Skin of body (tissue), 2 donors: ENCODE measurements around the gene CCDC201. TPM values are rescaled to one million over a fixed set of nuclear protein-coding genes. Genes with fewer than 3 reads are reported as not detected.

Source experiments
- DNase-seq: peaks from one replicate; lab custom pipeline; 2025; lab: John Stamatoyannopoulos, UW
- total RNA-seq: library from RNA; depleted of rRNA; stranded (reverse); fragments of >200 nt; gene quantifications from one replicate; pipeline ENCODE4 v1.2.3, GENCODE V29; 2014

CCDC201 gene
- total RNA-seq, 1 donor from 2014 or later, result not detected

GRCh38 chr7:45893374-45893995 is 20.6 kb upstream of the CCDC201 start:
- no peak for DNase-seq

GRCh38 chr7:45892407-45893035 is 19.6 kb upstream of the CCDC201 start:
- DNase-seq, result peak; percentile 15

- DNase-seq, result no peak
Observed at GRCh38 chr7:45891462-45892402, 18.9 kb upstream of the CCDC201 start.

- peak; percentile 56 for DNase-seq
Observed at GRCh38 chr7:45890902-45891461, 18.1 kb upstream of the CCDC201 start.

DNA sequence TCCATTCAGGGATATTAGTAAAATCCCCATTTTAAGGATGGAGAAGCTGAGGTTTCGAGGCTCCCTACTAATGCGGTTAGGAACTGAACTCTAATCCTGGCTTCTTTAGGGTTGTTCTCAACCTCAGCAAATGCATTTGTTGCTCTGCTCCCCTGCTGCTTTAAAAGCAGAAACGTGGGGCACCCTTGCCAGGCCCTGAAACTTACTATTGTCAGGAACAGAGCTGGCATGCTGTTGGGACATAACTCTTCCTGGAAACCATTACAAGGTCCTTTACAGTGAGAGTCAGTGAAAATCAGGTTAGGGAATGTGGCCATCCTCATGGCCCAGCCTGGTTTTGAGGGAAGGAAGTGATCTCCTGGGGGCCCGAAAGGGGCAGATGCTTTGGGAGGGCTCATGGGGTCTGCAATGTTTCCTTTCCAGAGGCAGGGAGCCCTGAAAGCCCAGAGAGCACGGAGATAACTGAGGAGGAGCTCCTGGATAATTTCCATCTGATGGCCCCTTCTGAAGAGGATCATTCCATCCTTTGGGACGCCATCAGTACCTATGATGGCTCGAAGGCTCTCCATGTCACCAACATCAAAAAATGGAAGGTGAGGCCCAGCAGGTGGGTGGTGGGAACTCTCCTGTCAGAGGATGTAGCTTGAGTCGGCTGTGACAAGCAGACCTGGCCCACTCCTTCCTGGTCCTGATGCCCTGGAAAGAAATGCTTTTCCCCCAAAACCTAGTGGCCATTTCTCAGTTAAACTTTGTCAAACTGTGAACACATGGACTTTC is 17.4 kb upstream of the CCDC201 start:
- no peak for DNase-seq

DNA sequence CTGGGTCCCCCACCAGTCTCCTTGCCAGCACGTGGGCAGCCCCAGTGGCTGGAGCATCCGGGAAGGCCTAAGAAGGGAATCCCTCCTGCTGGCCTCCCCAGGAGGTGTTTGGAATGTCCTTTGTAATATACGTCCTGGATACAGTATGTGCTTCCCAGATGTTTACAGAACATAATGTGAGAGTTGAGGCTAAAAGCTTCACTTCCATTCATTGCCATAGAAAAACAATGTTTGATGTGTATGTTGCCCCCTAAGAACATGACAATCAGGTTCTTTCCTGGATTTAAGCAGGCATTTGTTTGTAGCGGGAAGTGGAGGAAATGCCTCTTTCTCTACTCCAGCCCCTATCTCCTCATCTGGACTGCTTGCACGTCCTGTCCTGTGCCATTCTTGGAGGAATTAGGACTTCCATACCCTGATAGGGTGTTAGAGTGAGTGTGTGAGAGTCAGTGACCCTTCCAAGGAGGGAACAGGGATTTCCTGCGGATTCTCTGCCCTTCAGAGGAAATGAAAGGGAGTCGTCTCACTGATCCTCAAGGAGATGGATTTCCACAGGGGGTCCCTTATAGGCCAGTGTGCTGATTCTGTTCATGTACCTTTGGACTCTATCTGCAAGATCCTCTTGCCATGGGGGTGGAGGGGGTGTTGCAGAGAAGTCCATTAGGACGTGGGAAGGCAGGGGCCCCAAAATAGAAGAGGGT is 16.6 kb upstream of the CCDC201 start:
- DNase-seq, result peak; percentile 5

DNA sequence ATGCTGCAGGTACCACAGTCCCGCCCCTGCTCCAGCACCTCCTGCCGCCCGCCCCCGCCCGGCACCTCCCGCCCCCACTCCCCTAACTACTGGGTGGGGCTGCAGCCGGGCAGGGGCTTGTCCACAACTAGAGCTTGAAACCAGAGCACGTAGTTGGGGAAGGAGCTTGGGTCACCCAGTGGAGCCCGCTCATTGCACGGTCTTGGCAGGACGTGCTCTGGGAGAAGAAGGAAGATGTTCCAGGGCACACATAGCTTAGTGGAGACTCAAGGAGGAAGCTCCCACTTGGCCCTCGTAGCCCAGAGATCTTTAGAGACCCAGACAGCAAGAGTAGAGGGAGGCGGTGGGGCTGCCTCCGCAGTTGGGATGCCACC is 16.1 kb upstream of the CCDC201 start:
- DNase-seq, result no peak

- DNase-seq, result no peak
Observed at GRCh38 chr7:45888185-45888992, 15.5 kb upstream of the CCDC201 start, which contains the start of gene IGFBP1. IGFBP1 (plus strand) TSS chr7:45888488; CDS start chr7:45888653, 165 bp downstream.

DNA sequence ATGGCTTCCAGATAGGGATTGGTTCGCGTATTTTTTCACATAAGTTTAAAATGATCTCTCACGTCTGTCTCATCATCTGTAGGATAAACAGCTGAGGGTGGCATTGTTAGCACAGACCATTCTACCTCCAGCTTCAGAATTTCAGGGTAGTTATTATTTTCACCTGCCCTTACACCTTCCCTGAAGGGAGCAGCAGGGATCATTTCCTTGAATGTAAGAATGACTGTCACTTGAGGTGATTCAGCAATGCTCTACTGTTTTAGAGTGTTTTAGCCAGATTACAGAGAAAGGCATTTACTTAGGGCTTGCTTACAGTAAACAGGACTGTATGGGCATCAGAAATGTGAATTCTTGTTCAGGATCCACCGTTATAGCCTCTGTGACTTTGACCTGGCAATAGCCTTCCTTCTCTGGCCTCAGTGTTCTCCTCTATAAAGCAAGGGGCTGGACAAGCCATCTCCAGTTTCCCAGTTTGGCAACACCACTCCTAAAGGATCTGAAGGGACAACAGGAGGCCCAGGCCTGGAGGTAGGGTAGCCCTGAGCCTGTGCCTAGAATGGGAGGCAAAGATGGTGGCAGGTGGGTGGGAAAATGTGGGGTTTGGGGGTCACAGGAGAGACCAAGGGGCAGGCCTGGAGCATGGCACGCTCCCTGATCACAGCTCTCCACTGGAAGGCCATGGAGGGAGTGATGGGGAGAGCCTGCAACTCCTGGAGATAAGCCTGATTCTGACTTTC is 14.2 kb upstream of the CCDC201 start:
- no peak for DNase-seq

GRCh38 chr7:45885264-45885882 is 12.5 kb upstream of the CCDC201 start:
- DNase-seq, result no peak

DNA sequence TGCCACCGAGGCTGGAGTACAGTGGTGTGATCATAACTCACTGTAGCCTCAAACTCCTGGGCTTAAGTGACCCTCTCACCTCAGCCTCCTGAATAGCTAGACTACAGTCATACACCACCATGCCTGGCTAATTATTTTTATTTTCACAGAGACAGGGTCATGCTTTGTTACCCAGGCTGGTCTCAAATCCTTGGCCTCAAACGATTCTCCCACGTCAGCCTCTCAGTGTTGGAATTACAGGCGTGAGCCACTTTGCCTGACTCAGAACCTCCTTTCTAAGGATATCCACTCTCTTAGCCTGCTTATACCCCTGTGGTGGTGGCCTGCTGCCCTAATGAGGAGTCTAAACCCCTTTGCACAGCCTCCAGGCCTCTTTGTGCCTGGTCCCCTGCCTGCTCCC is 11.3 kb upstream of the CCDC201 start:
- DNase-seq, result no peak

- no peak for DNase-seq
Observed at GRCh38 chr7:45882465-45882810, 9.6 kb upstream of the CCDC201 start.

GRCh38 chr7:45881759-45882464 is 9.0 kb upstream of the CCDC201 start:
- DNase-seq, result no peak

- no peak for DNase-seq
Observed at GRCh38 chr7:45881280-45881758, 8.4 kb upstream of the CCDC201 start.

GRCh38 chr7:45880433-45880860 is 7.6 kb upstream of the CCDC201 start:
- no peak for DNase-seq

- no peak for DNase-seq
Observed at GRCh38 chr7:45878457-45879144, 5.7 kb upstream of the CCDC201 start.

- no peak for DNase-seq
Observed at GRCh38 chr7:45876519-45876918, 3.6 kb upstream of the CCDC201 start.
